ENCODE measurements around the gene FBXO9.

FBXO9 gene

GRCh38 chr6:53124131-53124800, 59.1 kb downstream of the FBXO9 start:
- no peak overlapping the region for H3K27ac Mint-ChIP-seq
- no peaks in the 10 kb centered on the region for H3K9me3 Mint-ChIP-seq (ENCODE audit: low read depth)
- peaks cover 4% of the 10 kb centered on the region for H3K27me3 Mint-ChIP-seq
- H3K36me3 Mint-ChIP-seq, result no peaks in the 10 kb centered on the region
- no peaks in the 10 kb centered on the region for H3K4me1 Mint-ChIP-seq (ENCODE audit: low read depth)
- no peak overlapping the region for H3K4me3 Mint-ChIP-seq

DNA sequence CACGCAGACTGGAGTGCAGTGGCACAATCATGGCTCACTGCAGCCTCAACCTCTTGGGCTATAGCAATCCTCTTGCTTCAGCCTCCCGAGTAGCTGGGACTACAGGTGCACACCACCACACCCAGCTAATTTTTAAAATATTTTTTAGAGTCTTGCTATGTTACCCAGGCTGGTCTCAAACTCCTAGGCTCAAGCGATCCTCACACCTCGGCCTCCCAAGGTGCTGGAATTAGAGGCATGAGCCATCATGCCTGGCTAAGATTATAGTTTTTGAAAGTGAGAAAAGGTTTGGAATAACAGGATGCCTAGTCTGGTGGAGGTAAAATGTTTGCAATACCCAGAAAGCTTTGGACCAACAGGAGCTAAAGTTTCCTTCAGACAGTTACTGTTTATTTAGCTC, 60.1 kb downstream of the FBXO9 start:
- H3K27ac Mint-ChIP-seq, result no peak overlapping the region
- peaks cover 5% of the 10 kb centered on the region for H3K27me3 Mint-ChIP-seq
- H3K36me3 Mint-ChIP-seq, result no peaks in the 10 kb centered on the region
- no peak overlapping the region for H3K4me3 Mint-ChIP-seq
- H3K9me3 Mint-ChIP-seq (ENCODE audit: low read depth), result no peaks in the 10 kb centered on the region
- H3K4me1 Mint-ChIP-seq (ENCODE audit: low read depth), result no peaks in the 10 kb centered on the region

DNA sequence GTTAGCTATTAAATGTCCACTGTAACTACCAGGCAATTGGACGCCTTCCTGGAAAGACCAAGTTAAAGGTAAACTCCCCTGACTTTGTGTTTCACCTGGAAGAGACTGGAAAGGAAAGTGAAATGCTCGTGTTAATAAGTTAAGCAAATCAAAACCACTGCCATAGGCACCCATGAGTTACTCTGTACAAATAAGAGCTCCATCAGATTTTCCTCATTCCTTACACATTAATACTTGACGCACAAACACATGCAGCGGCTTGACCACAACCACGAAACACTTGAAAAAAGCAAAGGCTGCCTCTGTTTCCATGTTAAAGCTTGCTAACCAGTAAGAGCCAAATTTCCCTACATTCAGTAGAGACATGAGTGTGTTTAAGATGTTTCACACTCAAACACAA, 63.6 kb downstream of the FBXO9 start:
- Mint-ChIP-seq H3K27ac (no peak overlapping the region), H3K4me3 (no peak overlapping the region), H3K27me3 (peaks cover 9% of the 10 kb centered on the region), H3K9me3 (ENCODE audit: low read depth) (no peaks in the 10 kb centered on the region), H3K4me1 (ENCODE audit: low read depth) (no peaks in the 10 kb centered on the region), H3K36me3 (no peaks in the 10 kb centered on the region)

GRCh38 chr6:53130569-53131290, 65.5 kb downstream of the FBXO9 start:
- H3K4me3 Mint-ChIP-seq, result no peak overlapping the region
- H3K9me3 Mint-ChIP-seq (ENCODE audit: low read depth), result no peaks in the 10 kb centered on the region
- H3K36me3 Mint-ChIP-seq, result no peaks in the 10 kb centered on the region
- no peak overlapping the region for H3K27ac Mint-ChIP-seq
- peaks cover 4% of the 10 kb centered on the region for H3K4me1 Mint-ChIP-seq (ENCODE audit: low read depth)
- H3K27me3 Mint-ChIP-seq, result peaks cover 9% of the 10 kb centered on the region

DNA sequence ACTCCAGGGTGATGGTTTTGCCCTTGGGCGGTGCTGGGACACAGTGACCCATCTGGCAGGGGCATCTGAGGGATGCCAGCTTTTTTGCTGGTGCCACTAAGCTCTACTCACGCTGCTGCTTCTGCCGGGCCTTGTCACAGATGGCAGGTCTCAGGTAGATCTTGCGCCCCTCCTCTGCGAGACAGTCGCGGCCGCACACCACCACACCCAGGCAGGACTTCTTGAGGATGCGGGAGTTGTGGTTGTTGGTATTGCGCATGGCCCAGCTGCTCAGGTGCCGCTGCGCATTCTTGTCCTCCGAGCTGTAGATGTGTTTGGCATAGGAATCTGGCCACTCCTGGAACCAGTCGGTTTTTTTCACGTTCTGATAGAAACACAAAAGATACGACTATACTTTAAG, 68.8 kb downstream of the FBXO9 start:
- H3K36me3 Mint-ChIP-seq, result no peaks in the 10 kb centered on the region
- peaks cover 4% of the 10 kb centered on the region for H3K4me1 Mint-ChIP-seq (ENCODE audit: low read depth)
- H3K27ac Mint-ChIP-seq, result no peak overlapping the region
- peaks cover 9% of the 10 kb centered on the region for H3K27me3 Mint-ChIP-seq
- no peak overlapping the region for H3K4me3 Mint-ChIP-seq
- no peaks in the 10 kb centered on the region for H3K9me3 Mint-ChIP-seq (ENCODE audit: low read depth)

DNA sequence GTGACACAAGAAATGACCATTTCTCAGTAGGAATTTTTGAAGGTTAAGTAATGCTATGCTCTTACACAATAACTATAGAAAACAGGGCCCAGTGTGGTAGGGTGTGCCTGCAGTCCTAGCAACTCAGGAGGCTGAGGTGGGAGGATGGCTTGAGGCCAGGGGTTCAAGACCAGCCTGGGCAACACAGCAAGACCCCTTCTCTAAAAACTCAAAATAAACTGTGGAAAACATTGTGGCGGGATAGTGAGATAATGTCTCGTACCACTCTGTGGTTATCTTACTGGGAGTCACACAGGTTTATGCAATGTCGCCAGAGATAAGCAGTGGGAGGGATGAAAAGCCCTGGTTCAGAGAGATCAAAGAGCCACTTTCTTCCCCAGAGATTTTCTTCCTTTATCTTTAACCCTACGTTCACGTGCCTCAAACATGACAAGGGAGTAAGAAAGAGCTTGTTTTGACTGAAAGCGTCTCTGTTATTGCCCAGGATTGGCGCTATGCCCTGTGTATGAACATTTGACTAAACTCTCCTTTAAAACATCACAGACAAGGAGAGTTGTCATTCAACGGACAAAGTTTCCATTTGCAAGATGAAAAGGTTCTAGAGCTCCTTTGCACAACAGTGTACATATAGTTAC, 69.5 kb downstream of the FBXO9 start:
- H3K4me1 Mint-ChIP-seq (ENCODE audit: low read depth), result peaks cover 4% of the 10 kb centered on the region
- no peak overlapping the region for H3K27ac Mint-ChIP-seq
- no peaks in the 10 kb centered on the region for H3K9me3 Mint-ChIP-seq (ENCODE audit: low read depth)
- H3K36me3 Mint-ChIP-seq, result no peaks in the 10 kb centered on the region
- H3K4me3 Mint-ChIP-seq, result no peak overlapping the region
- peaks cover 9% of the 10 kb centered on the region for H3K27me3 Mint-ChIP-seq

GRCh38 chr6:53136000-53136609, 70.9 kb downstream of the FBXO9 start:
- no peaks in the 10 kb centered on the region for H3K9me3 Mint-ChIP-seq (ENCODE audit: low read depth)
- peaks cover 2% of the 10 kb centered on the region for H3K36me3 Mint-ChIP-seq
- peaks cover 7% of the 10 kb centered on the region for H3K27me3 Mint-ChIP-seq
- peaks cover 4% of the 10 kb centered on the region for H3K4me1 Mint-ChIP-seq (ENCODE audit: low read depth)
- no peak overlapping the region for H3K27ac Mint-ChIP-seq
- no peak overlapping the region for H3K4me3 Mint-ChIP-seq

GRCh38 chr6:53139841-53140413, 74.7 kb downstream of the FBXO9 start:
- no peak overlapping the region for H3K27ac Mint-ChIP-seq
- H3K4me3 Mint-ChIP-seq, result no peak overlapping the region
- no peaks in the 10 kb centered on the region for H3K9me3 Mint-ChIP-seq (ENCODE audit: low read depth)
- peaks cover under 1% of the 10 kb centered on the region for H3K4me1 Mint-ChIP-seq (ENCODE audit: low read depth)
- H3K27me3 Mint-ChIP-seq, result peaks cover 7% of the 10 kb centered on the region
- H3K36me3 Mint-ChIP-seq, result peaks cover 2% of the 10 kb centered on the region

- no peak overlapping the region for H3K27ac Mint-ChIP-seq
- peaks cover 2% of the 10 kb centered on the region for H3K36me3 Mint-ChIP-seq
- no peaks in the 10 kb centered on the region for H3K9me3 Mint-ChIP-seq (ENCODE audit: low read depth)
- peaks cover 5% of the 10 kb centered on the region for H3K27me3 Mint-ChIP-seq
- no peak overlapping the region for H3K4me3 Mint-ChIP-seq
- no peaks in the 10 kb centered on the region for H3K4me1 Mint-ChIP-seq (ENCODE audit: low read depth)
Measured at GRCh38 chr6:53142810-53143209, 77.6 kb downstream of the FBXO9 start.

DNA sequence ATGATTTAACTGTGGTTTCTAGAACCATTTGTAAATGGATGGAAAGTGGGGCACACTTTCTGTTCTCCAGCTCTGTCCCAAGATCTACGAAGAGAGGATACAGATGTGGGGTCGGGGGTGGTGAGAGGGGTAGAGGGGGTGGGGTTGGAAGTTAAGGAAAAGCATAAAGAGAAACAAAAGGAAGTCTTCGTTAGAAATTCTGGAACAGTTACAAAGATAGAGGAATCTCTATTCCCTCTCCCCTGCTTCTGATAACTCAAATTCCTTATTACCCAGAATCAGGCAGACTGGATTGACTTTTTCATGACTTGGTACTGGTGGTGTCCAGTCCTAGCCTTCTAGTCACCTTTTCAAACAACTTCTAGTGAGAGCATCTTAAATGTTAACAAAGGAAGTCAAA, 78.5 kb downstream of the FBXO9 start:
- H3K4me1 Mint-ChIP-seq (ENCODE audit: low read depth), result no peaks in the 10 kb centered on the region
- H3K27ac Mint-ChIP-seq, result no peak overlapping the region
- no peak overlapping the region for H3K4me3 Mint-ChIP-seq
- H3K9me3 Mint-ChIP-seq (ENCODE audit: low read depth), result no peaks in the 10 kb centered on the region
- peaks cover 2% of the 10 kb centered on the region for H3K36me3 Mint-ChIP-seq
- peaks cover 6% of the 10 kb centered on the region for H3K27me3 Mint-ChIP-seq

- Mint-ChIP-seq H3K4me1 (ENCODE audit: low read depth) (no peaks in the 10 kb centered on the region), H3K27ac (no peak overlapping the region), H3K36me3 (peaks cover 2% of the 10 kb centered on the region), H3K4me3 (no peak overlapping the region), H3K27me3 (peaks cover 8% of the 10 kb centered on the region), H3K9me3 (ENCODE audit: low read depth) (no peaks in the 10 kb centered on the region)
Measured at GRCh38 chr6:53144802-53145201, 79.6 kb downstream of the FBXO9 start.

DNA sequence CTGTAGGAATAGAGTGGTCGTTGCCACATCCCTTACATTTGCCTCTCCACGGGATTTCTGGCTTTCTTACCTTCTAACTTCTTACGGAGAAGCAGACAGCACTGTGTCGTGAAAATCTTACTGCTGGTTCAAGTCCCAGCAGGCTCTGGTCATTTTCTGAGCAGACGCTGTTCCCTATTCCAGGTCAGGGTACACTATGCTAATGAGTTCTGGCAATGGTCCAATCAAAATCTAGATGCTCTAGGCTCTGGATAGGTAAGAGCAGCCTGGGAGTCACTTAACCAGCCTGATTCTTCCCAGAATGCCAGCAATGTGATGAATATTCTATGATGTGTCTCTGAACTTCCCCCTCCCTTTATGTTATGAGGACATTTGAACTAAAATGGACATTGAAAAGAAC, 83.5 kb downstream of the FBXO9 start, which contains the start of gene GCM1:
TSS of gene GCM1 (minus strand) at position 158 of the 400 bp plus-strand sequence. CDS start 3,209 bp downstream, outside the sequence.
- Mint-ChIP-seq H3K4me3 (no peak within 1 kb of the TSS), H3K9me3 (ENCODE audit: low read depth) (no peaks in the 10 kb centered on the region), H3K4me1 (ENCODE audit: low read depth) (no peaks in the 10 kb centered on the region), H3K36me3 (no peaks in the 10 kb centered on the region), H3K27me3 (peaks cover 6% of the 10 kb centered on the region), H3K27ac (no peak within 1 kb of the TSS)
